OCI-LY1 (cell line): ENCODE results near the gene COMMD4.
A peak's percentile ranks its signal among the peaks of the same experiment; 100 is the strongest.
"Not testable (repeated sequence)": the region's sequence is repeated elsewhere in the genome, so short reads cannot be mapped to it uniquely, and the experiment has no call there.

Experiments used
- H2AFZ ChIP-seq: fragments of 200-600 bp; sonication (generic), shearing (Covaris generic); 2 replicates; pipeline ENCODE4 v1.6.0; 2014; ENCODE audit warnings: antibody characterized with exemption, mild to moderate bottlenecking, low read length
- H3F3A ChIP-seq: fragments of 200-600 bp; sonication (generic), shearing (Covaris generic); 2 replicates; pipeline ENCODE4 v1.6.0; 2014; ENCODE audit warnings: mild to moderate bottlenecking, antibody characterized with exemption, low read length, moderate library complexity; ENCODE audit not compliant: insufficient read depth
- H3K27ac ChIP-seq: fragments of 200-600 bp; sonication (generic); 2 replicates; pipeline ENCODE4 v1.5.1; 2014; ENCODE audit warnings: low read length, mixed run types, mild to moderate bottlenecking, low read depth; ENCODE audit not compliant: poor library complexity, severe bottlenecking
- H3K27me3 ChIP-seq: fragments of 200-600 bp; sonication (generic); 2 replicates; pipeline ENCODE4 v1.6.0; 2014; ENCODE audit warnings: antibody characterized with exemption, mild to moderate bottlenecking, low read length, moderate library complexity; ENCODE audit not compliant: insufficient read depth
- H3K36me3 ChIP-seq: fragments of 200-600 bp; sonication (generic); 2 replicates; pipeline ENCODE4 v1.6.1; 2014; ENCODE audit warnings: mild to moderate bottlenecking, antibody characterized with exemption, low read length, moderate library complexity, mixed read lengths; ENCODE audit not compliant: insufficient read depth
- H3K4me1 ChIP-seq: fragments of 200-600 bp; sonication (generic); 2 replicates; pipeline ENCODE4 v1.5.1; 2014; ENCODE audit warnings: mild to moderate bottlenecking, low read length, moderate library complexity; ENCODE audit not compliant: insufficient read depth, severe bottlenecking
- H3K4me2 ChIP-seq: fragments of 200-600 bp; sonication (generic), shearing (Covaris generic); 2 replicates; pipeline ENCODE4 v1.6.1; 2014; ENCODE audit warnings: low read length
- H3K4me3 ChIP-seq: fragments of 200-600 bp; sonication (generic); 2 replicates; pipeline ENCODE4 v1.5.1; 2014; ENCODE audit warnings: low read length, low read depth, mild to moderate bottlenecking, mixed read lengths; ENCODE audit not compliant: poor library complexity, severe bottlenecking
- H3K79me2 ChIP-seq: fragments of 200-600 bp; shearing (Covaris generic); 2 replicates; pipeline ENCODE4 v1.6.1; 2016; ENCODE audit warnings: mixed run types, low read length, mixed read lengths; ENCODE audit not compliant: insufficient read depth
- H3K9ac ChIP-seq: fragments of 200-600 bp; sonication (generic), shearing (Covaris generic); 2 replicates; pipeline ENCODE4 v1.6.1; 2014; ENCODE audit warnings: mild to moderate bottlenecking, low read length, mixed read lengths
- H3K9me2 ChIP-seq: fragments of 200-600 bp; sonication (generic), shearing (Covaris generic); 2 replicates; pipeline ENCODE4 v1.6.1; 2014; ENCODE audit warnings: low read depth, mild to moderate bottlenecking, low read length, mixed read lengths
- H3K9me3 ChIP-seq: fragments of 200-600 bp; shearing (Covaris generic); 2 replicates; pipeline ENCODE4 v1.6.1; 2014; ENCODE audit warnings: low read length, mixed read lengths
- H4K20me1 ChIP-seq: fragments of 200-600 bp; sonication (generic), shearing (Covaris generic); 2 replicates; pipeline ENCODE4 v1.6.0; 2016; ENCODE audit warnings: mild to moderate bottlenecking, low read length; ENCODE audit not compliant: insufficient read depth
- EZH2 ChIP-seq: fragments of 200-600 bp; sonication (generic), shearing (Covaris generic); IDR thresholded peaks from 2 replicates; pipeline ENCODE4 v1.8.0; 2017; ENCODE audit warnings: borderline replicate concordance, mixed run types, mild to moderate bottlenecking, antibody characterized with exemption, low read length, moderate library complexity, mixed read lengths
- TF ChIP-seq, protein P1 (sequence below): fragments of 200-600 bp; sonication (generic), shearing (Covaris generic); IDR thresholded peaks from 2 replicates; pipeline ENCODE4 v1.5.1; 2017; ENCODE audit warnings: mild to moderate bottlenecking, antibody characterized with exemption, low read length, moderate library complexity, mixed read lengths

The COMMD4 gene

GRCh38 chr15:75335705-75336355 is at the start of gene COMMD4:
TSS of gene COMMD4 (plus strand) at chr15:75336063. CDS start at chr15:75336090, 27 bp downstream.
- H3K27ac ChIP-seq, result peak within 1 kb of the TSS; percentile 15
- no peaks in the 10 kb centered on the region for H3F3A ChIP-seq
- no peaks in the 10 kb centered on the region for H4K20me1 ChIP-seq
- H3K4me1 ChIP-seq, result peaks cover 17% of the 10 kb centered on the region
- H3K9me2 ChIP-seq, result no peaks in the 10 kb centered on the region
- H2AFZ ChIP-seq, result peak within 1 kb of the TSS; percentile 85
- H3K79me2 ChIP-seq, result no peaks in the 10 kb centered on the region
- peak within 1 kb of the TSS; percentile 99 for H3K4me2 ChIP-seq
- H3K36me3 ChIP-seq, result peaks cover 17% of the 10 kb centered on the region; the same call in 1 of the 2 replicates
- TF ChIP-seq EZH2, result no peak
- TF ChIP-seq, protein P1, sequence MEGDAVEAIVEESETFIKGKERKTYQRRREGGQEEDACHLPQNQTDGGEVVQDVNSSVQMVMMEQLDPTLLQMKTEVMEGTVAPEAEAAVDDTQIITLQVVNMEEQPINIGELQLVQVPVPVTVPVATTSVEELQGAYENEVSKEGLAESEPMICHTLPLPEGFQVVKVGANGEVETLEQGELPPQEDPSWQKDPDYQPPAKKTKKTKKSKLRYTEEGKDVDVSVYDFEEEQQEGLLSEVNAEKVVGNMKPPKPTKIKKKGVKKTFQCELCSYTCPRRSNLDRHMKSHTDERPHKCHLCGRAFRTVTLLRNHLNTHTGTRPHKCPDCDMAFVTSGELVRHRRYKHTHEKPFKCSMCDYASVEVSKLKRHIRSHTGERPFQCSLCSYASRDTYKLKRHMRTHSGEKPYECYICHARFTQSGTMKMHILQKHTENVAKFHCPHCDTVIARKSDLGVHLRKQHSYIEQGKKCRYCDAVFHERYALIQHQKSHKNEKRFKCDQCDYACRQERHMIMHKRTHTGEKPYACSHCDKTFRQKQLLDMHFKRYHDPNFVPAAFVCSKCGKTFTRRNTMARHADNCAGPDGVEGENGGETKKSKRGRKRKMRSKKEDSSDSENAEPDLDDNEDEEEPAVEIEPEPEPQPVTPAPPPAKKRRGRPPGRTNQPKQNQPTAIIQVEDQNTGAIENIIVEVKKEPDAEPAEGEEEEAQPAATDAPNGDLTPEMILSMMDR, result no peak
- peak within 1 kb of the TSS; percentile 89 for H3K9ac ChIP-seq
- peak within 1 kb of the TSS; percentile 84 for H3K4me3 ChIP-seq
- no peaks in the 10 kb centered on the region for H3K9me3 ChIP-seq
- H3K27me3 ChIP-seq, result no peaks in the 10 kb centered on the region

DNA sequence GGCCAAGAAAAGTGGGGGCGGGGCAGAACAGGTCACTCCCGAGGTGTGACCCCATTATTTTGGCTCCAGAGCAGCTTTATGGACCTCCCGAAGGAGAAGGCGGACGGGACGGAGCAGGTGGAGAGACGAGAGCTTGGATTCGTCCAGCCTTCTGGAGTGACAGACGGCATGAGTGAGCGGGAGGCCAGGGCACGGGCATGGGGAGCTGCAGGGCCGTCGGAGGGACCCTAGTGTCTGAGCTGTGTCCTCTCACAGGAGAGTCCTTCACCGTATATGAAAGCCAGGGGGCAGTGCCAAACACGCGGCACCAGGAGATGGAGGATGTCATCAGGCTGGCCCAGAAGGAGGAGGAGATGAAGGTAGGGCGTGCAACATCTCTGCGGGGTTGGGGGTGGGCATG is 42.2 kb upstream of the COMMD4 start:
- not testable (repeated sequence) for H3F3A ChIP-seq, H3K27ac ChIP-seq, H2AFZ ChIP-seq, H3K36me3 ChIP-seq, H3K27me3 ChIP-seq, H3K9ac ChIP-seq, H4K20me1 ChIP-seq, H3K4me3 ChIP-seq, H3K9me3 ChIP-seq, H3K9me2 ChIP-seq, H3K4me2 ChIP-seq, H3K79me2 ChIP-seq, H3K4me1 ChIP-seq

DNA sequence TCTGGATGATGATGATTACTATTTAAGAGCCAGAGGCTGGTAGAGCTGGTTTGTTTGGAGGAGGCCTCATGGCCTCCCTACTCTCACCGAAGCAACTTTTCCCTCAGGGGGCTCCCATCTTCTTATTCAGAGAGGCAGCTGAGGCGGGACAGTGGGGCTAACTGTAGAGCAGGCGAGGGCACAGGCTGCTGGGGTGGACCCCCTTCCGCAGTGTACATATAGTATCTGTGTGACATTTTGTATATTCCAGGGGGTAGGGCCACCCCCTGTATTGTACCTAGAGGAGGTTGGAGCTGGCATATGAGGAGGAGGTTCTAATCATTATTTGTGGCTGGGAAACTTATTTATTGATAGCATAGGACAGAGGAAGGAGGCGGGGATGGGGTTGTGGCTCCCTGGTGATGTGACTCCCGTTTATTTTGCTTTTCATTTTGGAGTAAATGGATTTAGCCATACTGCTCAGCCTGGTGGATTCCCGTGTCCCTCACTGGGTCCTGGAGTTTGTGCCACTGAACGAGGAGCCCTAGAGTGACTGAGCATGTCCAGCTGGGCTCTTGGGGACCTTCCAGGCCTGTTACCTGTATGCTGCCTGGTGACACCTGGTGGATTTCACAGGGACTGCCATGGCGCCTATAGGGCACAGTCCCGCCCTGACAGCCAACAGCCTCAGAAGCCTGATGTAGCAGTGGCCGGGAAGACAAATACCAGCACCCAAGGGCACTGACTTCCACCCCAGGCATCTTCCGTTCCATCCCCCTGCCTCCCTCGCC is 37.1 kb upstream of the COMMD4 start:
- not testable (repeated sequence) for H3K4me2 ChIP-seq

GRCh38 chr15:75299311-75299688 is 36.6 kb upstream of the COMMD4 start:
- H3K4me1 ChIP-seq, H3K27me3 ChIP-seq, H3K4me2 ChIP-seq, H3K79me2 ChIP-seq, H3K9me2 ChIP-seq, H3K9ac ChIP-seq, H2AFZ ChIP-seq, H3K9me3 ChIP-seq, H3K27ac ChIP-seq, H4K20me1 ChIP-seq, H3K36me3 ChIP-seq, H3F3A ChIP-seq, H3K4me3 ChIP-seq: not testable (repeated sequence)
- TF ChIP-seq, protein P1, result peak; percentile 46

More for the DNA sequence above, 37.1 kb upstream of the COMMD4 start:
- not testable (repeated sequence) for H3K79me2 ChIP-seq, H3F3A ChIP-seq, H3K27ac ChIP-seq, H3K9ac ChIP-seq, H3K36me3 ChIP-seq, H3K27me3 ChIP-seq, H4K20me1 ChIP-seq, H3K4me3 ChIP-seq, H3K4me1 ChIP-seq, H2AFZ ChIP-seq, H3K9me2 ChIP-seq, H3K9me3 ChIP-seq

DNA sequence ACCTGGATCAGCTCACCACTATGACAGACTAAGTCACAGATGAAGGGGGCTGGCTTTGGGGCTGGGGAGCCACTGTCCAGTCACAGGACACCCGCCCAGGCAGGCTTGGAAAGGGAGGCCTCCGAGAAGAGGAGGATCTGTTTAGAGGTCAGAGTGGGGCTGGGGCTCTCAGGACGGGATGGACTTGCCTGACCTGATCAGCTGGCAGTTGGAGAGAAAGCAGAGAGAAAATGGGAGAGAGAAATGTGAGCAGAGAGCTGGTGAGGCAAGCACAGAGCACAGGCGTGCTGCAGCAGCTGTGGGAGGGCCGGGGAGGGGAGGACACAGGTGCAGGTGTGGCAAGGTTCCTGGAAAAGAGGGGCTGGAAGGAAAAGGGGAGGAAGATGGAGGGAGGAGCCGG is 35.8 kb upstream of the COMMD4 start:
- H2AFZ ChIP-seq, H4K20me1 ChIP-seq, H3F3A ChIP-seq, H3K9me2 ChIP-seq, H3K27me3 ChIP-seq, H3K9ac ChIP-seq, H3K4me1 ChIP-seq, H3K4me2 ChIP-seq, H3K27ac ChIP-seq, H3K79me2 ChIP-seq, H3K9me3 ChIP-seq, H3K4me3 ChIP-seq, H3K36me3 ChIP-seq: not testable (repeated sequence)
